Type B pancreatic cell (in vitro differentiated cells): ENCODE data around the gene MAP2. TPM values are rescaled to one million over a fixed set of nuclear protein-coding genes. Genes with fewer than 3 reads are reported as not detected.
A peak's percentile ranks its signal among the peaks of the same experiment; 100 is the strongest.

ENCODE experiments used
- DNase-seq: peaks from one replicate; pipeline ENCODE4 v3.0.0; 2021; ENCODE audit warnings: mixed read lengths; ENCODE audit not compliant: unreplicated experiment; ENCODE audit errors: extremely low spot score
- H3K27ac Mint-ChIP-seq: 2 replicates; pipeline ENCODE4 v1.8.0; 2021; ENCODE audit warnings: mild to moderate bottlenecking, mixed read lengths
- H3K27me3 Mint-ChIP-seq: 2 replicates; pipeline ENCODE4 v1.8.0; 2021; ENCODE audit warnings: mixed read lengths
- H3K36me3 Mint-ChIP-seq: 2 replicates; pipeline ENCODE4 v1.8.0; 2021; ENCODE audit warnings: mixed read lengths
- H3K4me1 Mint-ChIP-seq: one replicate; pipeline ENCODE4 v1.8.0; 2021; ENCODE audit warnings: mixed read lengths; ENCODE audit not compliant: unreplicated experiment
- H3K4me3 Mint-ChIP-seq: 2 replicates; pipeline ENCODE4 v1.8.0; 2021; ENCODE audit warnings: mild to moderate bottlenecking, mixed read lengths
- H3K9me3 Mint-ChIP-seq: 2 replicates; pipeline ENCODE4 v1.8.0; 2021; ENCODE audit warnings: mixed read lengths
- total RNA-seq: library from RNA; stranded (reverse); gene quantifications from 2 replicates; pipeline ENCODE4 v1.2.1, GENCODE V29; 2021; ENCODE audit warnings: low replicate concordance
- TF ChIP-seq, protein P1 (sequence below): fragments of 200-600 bp; sonication (generic); conservative IDR thresholded peaks from 2 replicates; pipeline ENCODE4 v1.5.0; 2021; ENCODE audit warnings: antibody characterized with exemption, mild to moderate bottlenecking

MAP2 gene
- total RNA-seq, 1 donor from 2014 or later: 37.5 TPM

- H3K27me3 Mint-ChIP-seq: no peaks in the 10 kb centered on the region
- DNase-seq: no peak
- no peak overlapping the region for H3K27ac Mint-ChIP-seq
- TF ChIP-seq, protein P1, sequence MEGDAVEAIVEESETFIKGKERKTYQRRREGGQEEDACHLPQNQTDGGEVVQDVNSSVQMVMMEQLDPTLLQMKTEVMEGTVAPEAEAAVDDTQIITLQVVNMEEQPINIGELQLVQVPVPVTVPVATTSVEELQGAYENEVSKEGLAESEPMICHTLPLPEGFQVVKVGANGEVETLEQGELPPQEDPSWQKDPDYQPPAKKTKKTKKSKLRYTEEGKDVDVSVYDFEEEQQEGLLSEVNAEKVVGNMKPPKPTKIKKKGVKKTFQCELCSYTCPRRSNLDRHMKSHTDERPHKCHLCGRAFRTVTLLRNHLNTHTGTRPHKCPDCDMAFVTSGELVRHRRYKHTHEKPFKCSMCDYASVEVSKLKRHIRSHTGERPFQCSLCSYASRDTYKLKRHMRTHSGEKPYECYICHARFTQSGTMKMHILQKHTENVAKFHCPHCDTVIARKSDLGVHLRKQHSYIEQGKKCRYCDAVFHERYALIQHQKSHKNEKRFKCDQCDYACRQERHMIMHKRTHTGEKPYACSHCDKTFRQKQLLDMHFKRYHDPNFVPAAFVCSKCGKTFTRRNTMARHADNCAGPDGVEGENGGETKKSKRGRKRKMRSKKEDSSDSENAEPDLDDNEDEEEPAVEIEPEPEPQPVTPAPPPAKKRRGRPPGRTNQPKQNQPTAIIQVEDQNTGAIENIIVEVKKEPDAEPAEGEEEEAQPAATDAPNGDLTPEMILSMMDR: no peak
- H3K4me3 Mint-ChIP-seq: no peak overlapping the region
- no peaks in the 10 kb centered on the region for H3K36me3 Mint-ChIP-seq
- no peaks in the 10 kb centered on the region for H3K9me3 Mint-ChIP-seq
- H3K4me1 Mint-ChIP-seq: no peaks in the 10 kb centered on the region
Measured at GRCh38 chr2:209459359-209459758, 35.5 kb downstream of the MAP2 start.

DNA sequence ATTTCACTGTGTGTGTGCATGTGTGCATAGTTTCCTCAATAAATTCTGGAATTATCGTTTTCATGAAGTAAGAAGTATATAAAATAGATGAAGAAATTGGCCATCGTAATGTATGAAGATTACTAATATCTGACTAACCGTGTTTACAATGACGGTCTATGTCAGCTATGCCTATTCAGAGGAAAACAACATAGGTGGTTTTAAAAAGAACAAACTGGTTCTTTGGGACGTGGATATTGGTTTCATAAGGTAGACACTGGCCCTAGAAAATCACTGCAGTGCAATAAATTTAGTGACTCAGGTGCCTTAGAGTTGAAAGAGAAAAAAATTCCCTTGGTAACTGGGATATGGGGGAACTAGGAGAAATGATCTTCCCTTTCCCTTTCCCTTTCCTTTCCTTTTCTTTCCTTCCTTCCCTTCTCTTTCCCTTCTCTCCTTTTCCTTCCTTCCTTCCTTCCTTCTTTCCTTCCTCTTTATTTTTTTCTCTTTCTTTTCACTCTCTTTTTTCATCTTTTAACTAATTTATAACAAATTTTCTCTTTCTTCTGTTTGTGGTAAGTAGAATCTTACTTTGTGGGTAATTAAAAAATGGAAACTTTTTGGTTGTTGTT, 36.4 kb downstream of the MAP2 start:
- no peaks in the 10 kb centered on the region for H3K27me3 Mint-ChIP-seq
- H3K4me1 Mint-ChIP-seq: no peaks in the 10 kb centered on the region
- no peaks in the 10 kb centered on the region for H3K36me3 Mint-ChIP-seq
- H3K9me3 Mint-ChIP-seq: no peaks in the 10 kb centered on the region
- TF ChIP-seq, protein P1: no peak
- H3K4me3 Mint-ChIP-seq: no peak overlapping the region
- H3K27ac Mint-ChIP-seq: no peak overlapping the region
- DNase-seq: no peak

- TF ChIP-seq, protein P1: peak; percentile 62
- no peak for DNase-seq
- H3K4me3 Mint-ChIP-seq: no peak overlapping the region
- no peaks in the 10 kb centered on the region for H3K36me3 Mint-ChIP-seq
- no peaks in the 10 kb centered on the region for H3K27me3 Mint-ChIP-seq
- no peaks in the 10 kb centered on the region for H3K4me1 Mint-ChIP-seq
- no peak overlapping the region for H3K27ac Mint-ChIP-seq
- H3K9me3 Mint-ChIP-seq: no peaks in the 10 kb centered on the region
Measured at GRCh38 chr2:209463226-209463625, 39.4 kb downstream of the MAP2 start.

DNA sequence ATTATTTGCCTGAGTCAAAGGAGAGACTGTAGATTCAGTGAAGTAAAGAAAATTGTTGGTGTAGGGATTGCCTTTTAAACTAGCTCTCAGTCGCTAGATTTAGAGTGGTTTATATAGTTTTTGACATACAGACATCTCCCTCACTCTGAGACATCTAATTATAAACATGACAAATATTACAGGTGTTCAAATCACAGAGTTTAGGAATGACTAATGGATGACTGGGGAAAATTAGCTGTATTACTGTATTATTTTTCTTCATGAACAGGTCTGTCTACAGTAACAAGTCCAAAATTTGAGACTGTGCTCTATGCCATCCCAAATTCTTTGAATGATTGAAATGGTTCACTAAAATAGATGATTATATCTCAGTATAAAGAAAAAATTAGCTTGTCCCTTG, 40.0 kb downstream of the MAP2 start:
- no peaks in the 10 kb centered on the region for H3K36me3 Mint-ChIP-seq
- H3K4me3 Mint-ChIP-seq: no peak overlapping the region
- no peaks in the 10 kb centered on the region for H3K4me1 Mint-ChIP-seq
- H3K27ac Mint-ChIP-seq: no peak overlapping the region
- DNase-seq: no peak
- TF ChIP-seq, protein P1: no peak
- H3K27me3 Mint-ChIP-seq: no peaks in the 10 kb centered on the region
- no peaks in the 10 kb centered on the region for H3K9me3 Mint-ChIP-seq

- no peak for DNase-seq
- H3K36me3 Mint-ChIP-seq: peaks cover 4% of the 10 kb centered on the region
- TF ChIP-seq, protein P1: no peak
Measured at GRCh38 chr2:209468846-209469245, 45.0 kb downstream of the MAP2 start.

GRCh38 chr2:209469481-209469880, 45.6 kb downstream of the MAP2 start:
- peaks cover 24% of the 10 kb centered on the region for H3K4me1 Mint-ChIP-seq
- no peak overlapping the region for H3K4me3 Mint-ChIP-seq
- TF ChIP-seq, protein P1: no peak
- no peak for DNase-seq
- H3K27ac Mint-ChIP-seq: no peak overlapping the region
- no peaks in the 10 kb centered on the region for H3K9me3 Mint-ChIP-seq
- H3K27me3 Mint-ChIP-seq: peaks cover 3% of the 10 kb centered on the region
- peaks cover 4% of the 10 kb centered on the region for H3K36me3 Mint-ChIP-seq

More at GRCh38 chr2:209468846-209469245, 45.0 kb downstream of the MAP2 start:
- Mint-ChIP-seq H3K4me1 (peaks cover 18% of the 10 kb centered on the region), H3K4me3 (no peak overlapping the region), H3K9me3 (no peaks in the 10 kb centered on the region), H3K27me3 (peaks cover 3% of the 10 kb centered on the region), H3K27ac (no peak overlapping the region)
